Measurements from ENCODE around the gene PHF2.

PHF2 gene

DNA sequence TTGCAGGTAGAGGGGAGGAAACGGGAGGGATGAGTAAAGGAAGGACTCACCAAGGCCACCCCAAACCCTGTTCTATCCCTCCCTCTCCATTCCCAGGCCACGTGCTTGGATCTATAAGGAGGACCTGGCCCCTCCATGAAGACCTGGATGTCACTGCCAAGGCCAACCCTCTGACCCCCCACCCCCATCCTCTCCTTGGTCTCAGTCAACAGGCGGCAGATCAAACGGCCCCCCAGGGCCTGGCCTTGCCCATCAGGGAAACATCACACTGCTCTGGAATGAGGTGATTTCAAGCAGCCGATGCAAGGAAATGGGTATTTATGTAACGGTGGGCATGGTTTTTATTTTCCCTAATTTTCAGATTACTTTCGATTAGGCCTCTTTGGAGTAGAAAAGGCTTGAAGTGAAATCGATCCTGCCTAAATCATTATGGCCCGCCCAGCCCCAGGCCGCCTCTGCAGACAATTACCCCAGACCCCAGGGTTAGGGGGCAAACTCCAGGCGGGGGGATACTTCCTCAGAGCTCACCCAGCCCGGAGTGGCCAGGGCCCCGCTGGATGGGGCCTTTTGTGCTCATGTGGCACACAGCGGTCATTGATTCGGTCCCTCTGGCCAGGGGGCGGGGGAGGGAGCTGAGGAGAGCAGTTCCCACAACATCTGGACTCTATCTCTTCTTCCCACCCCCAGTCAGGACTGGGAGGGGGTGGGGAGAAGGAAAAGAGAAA, 125.3 kb downstream of the PHF2 start:
- DNase-seq (ENCODE audit: low read depth): no peak

DNA sequence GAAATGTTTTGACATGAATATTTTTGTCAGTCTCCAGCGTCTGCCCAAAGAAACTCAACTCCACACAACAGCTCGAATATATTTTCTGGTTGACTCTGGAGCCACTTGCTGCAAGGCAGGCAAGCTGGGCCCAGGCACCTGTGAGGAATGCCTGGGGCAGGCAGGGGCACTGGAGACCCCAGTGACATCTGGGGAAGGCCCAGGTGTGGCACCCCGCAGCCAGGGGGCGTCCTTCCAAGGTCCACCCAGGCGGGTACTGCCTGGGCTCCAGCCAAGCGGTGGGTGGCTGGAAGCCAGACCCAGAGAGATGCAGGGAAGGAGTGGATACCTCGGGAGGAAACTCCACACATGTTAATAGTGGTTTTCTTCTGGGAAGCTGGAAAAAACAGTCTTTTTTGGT, 125.9 kb downstream of the PHF2 start:
- DNase-seq (ENCODE audit: low read depth): no peak

DNA sequence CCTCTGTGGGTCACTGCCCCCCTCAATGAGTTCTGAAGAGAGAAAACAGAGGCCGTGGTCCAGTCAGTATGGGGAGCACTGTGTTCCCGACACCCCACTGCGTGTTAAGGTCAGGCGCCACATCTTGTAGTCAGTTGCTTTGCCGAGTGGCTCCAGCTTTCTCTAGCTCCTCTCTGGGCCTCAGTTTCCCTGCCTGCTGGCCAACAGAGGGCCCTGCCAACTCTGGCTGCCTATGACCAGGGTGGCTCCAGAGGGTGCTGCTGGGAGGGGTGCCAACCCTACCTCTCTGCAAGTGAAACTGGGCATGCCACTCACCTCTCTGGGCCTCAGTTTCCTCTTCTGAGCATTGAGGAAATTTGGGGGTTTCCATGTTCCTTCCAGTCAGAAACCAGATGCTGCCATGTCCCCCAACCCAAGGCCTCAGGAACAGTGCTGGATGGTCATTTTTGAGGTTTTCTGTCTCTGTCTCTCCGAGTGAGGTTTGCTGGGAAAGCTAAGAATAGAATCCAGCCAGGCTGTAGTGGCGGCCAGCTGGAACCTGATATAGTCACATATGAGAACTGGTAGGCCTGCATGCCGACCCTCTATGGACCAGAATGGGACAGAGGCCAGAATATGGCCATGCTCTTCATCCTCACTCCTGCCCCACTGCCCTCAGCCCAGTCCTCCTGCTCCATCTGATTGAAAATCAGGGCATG, 132.1 kb downstream of the PHF2 start:
- DNase-seq (ENCODE audit: low read depth): no peak

- no peak for DNase-seq (ENCODE audit: low read depth)
These were observed 132.6 kb downstream of the PHF2 start for GRCh38 chr9:93708987-93709302.

GRCh38 chr9:93709600-93710369, 133.4 kb downstream of the PHF2 start:
- no peak for DNase-seq (ENCODE audit: low read depth)

DNA sequence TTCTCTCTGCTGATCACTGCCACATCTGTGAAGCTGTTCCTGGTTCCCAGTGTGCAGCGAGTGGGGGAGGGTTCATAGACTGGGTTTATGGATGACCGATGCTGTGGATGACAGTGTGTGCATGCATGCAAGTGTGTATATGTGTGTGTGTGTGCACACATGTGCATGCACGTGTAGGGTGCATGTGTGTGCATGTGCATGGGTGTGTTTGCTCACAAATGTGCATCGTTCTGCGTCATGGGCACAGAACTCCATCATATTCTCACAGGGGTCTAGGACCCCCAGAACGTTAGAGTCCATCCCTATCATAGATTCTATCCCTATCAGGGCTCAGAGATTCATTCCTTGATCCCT, 134.0 kb downstream of the PHF2 start:
- no peak for DNase-seq (ENCODE audit: low read depth)

- no peak for DNase-seq (ENCODE audit: low read depth)
These were observed 134.6 kb downstream of the PHF2 start for GRCh38 chr9:93711002-93711401.

DNA sequence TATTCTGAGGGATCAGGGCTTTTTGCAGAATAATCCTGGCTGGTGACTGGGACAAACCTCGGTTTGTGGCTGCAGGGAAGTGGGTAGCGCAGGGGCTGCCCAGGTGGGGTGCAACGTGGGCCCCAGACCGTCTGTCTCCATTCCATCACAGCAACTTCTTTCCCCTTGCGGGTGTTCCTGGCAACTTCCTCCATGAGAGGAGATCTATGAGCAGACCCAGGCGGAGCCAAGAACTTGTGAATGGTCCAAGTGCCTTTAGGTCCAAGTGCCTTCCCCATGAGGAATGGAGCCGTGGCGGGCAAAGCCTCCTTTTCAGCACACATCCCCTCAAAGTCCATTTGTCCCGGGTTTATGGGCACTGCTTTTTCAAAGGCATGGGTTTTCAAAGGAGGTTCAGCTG, 136.5 kb downstream of the PHF2 start:
- DNase-seq (ENCODE audit: low read depth): no peak

DNA sequence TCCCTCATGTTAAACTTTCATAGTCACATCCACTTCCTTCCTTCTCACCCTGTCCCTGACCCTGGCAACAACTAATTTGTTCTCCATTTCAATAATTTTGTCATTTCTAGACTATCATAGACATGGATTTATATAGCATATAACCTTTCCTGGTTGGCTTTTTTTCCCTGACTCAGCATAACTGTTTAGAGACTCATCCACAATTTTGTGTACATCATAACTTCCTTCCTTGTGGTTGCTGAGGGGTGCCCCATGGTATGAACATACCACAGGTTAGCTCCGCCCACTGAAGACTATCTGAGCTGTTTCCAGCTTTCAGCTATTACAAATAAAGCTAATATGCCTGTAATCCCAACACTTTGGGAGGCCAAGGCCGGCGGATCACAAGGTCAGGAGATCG, 137.3 kb downstream of the PHF2 start:
- DNase-seq (ENCODE audit: low read depth): no peak

DNA sequence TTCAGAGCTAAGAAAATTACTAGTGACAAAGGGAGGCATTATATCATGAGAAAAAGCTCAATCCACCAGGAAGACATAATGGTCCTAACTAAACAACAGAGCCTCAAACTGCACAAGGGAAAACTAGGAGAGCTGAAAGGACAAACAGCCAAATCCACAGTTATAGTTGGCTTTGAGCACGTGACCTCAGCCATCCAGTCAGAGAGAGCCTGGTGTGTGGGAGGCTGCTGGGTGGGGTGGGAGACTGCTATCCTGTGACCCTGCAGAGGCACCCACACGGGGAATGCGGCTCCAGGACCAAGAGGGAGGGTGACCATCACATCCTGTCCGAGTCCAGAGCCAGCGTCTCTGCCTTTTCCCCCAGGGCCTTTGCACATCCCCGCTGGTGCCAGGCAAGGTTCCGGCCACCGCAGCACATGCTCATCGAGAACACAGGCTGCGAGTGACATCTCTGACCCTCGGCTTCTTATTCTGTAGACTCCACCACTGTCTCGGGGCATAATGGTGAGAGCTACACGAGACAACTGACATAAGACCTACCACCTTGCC, 145.1 kb downstream of the PHF2 start:
- DNase-seq (ENCODE audit: low read depth): no peak

DNA sequence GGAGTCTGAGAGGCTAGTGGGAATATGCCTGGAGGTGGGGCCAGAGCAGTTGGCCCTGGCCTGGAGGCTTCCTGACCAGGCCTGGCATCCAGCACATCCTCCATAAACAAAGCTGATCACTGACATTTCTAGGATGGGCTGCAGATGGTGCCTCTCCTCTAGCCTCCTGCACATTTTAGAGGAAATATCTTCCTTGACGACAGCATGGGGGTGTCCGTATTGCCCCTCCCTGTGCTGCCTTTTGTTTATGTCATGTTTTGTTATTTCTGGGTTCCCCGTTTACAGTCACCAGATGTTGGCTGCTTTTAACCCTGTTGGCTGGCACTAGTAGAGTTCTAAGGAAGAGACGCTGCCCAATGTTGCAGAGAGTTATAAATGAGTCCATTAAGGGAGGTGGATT, 148.5 kb downstream of the PHF2 start:
- DNase-seq (ENCODE audit: low read depth): no peak

- DNase-seq (ENCODE audit: low read depth): no peak
These were observed 149.0 kb downstream of the PHF2 start for GRCh38 chr9:93725382-93725781.

- DNase-seq (ENCODE audit: low read depth): no peak
These were observed 149.8 kb downstream of the PHF2 start for GRCh38 chr9:93726147-93726546.
